ENCODE data around the gene OR2A1.
"Not testable (repeated sequence)": the region's sequence is repeated elsewhere in the genome, so short reads cannot be mapped to it uniquely, and the experiment has no call there.

Gene OR2A1

GRCh38 chr7:144311872-144312469, at the start of gene OR2A1:
Gene OR2A1 (plus strand): TSS chr7:144312419. CDS start chr7:144318125, 5,706 bp downstream.
- not testable (repeated sequence) for DNase-seq

- DNase-seq: not testable (repeated sequence)
Observed at GRCh38 chr7:144264692-144265091, 47.5 kb upstream of the OR2A1 start, which contains the start of gene OR2A7. Gene OR2A7 (minus strand): TSS chr7:144264792. CDS start chr7:144259628, 5,164 bp downstream.

GRCh38 chr7:144269188-144269587, 43.0 kb upstream of the OR2A1 start, which contains the start of gene CTAGE8:
Gene CTAGE8 (minus strand): TSS chr7:144269288. CDS start chr7:144269250, 38 bp downstream.
- not testable (repeated sequence) for DNase-seq

GRCh38 chr7:144275281-144275680, 36.9 kb upstream of the OR2A1 start:
- not testable (repeated sequence) for DNase-seq

GRCh38 chr7:144280010-144280409, 32.2 kb upstream of the OR2A1 start:
- not testable (repeated sequence) for DNase-seq

GRCh38 chr7:144281981-144282380, 30.2 kb upstream of the OR2A1 start:
- DNase-seq: not testable (repeated sequence)

- not testable (repeated sequence) for DNase-seq
Observed at GRCh38 chr7:144282490-144282889, 29.7 kb upstream of the OR2A1 start.

GRCh38 chr7:144283716-144284115, 28.5 kb upstream of the OR2A1 start:
- DNase-seq: not testable (repeated sequence)

- DNase-seq: not testable (repeated sequence)
Observed at GRCh38 chr7:144287171-144287784, 24.9 kb upstream of the OR2A1 start.

GRCh38 chr7:144291607-144292006, 20.6 kb upstream of the OR2A1 start:
- not testable (repeated sequence) for DNase-seq

- not testable (repeated sequence) for DNase-seq
Observed at GRCh38 chr7:144292384-144293161, 19.6 kb upstream of the OR2A1 start.

GRCh38 chr7:144293794-144294499, 18.3 kb upstream of the OR2A1 start:
- DNase-seq: not testable (repeated sequence)

GRCh38 chr7:144302578-144303303, 9.5 kb upstream of the OR2A1 start:
- DNase-seq: not testable (repeated sequence)

- not testable (repeated sequence) for DNase-seq
Observed at GRCh38 chr7:144303607-144304006, 8.6 kb upstream of the OR2A1 start.

- DNase-seq: not testable (repeated sequence)
Observed at GRCh38 chr7:144305156-144305555, 7.1 kb upstream of the OR2A1 start.

GRCh38 chr7:144309702-144310101, 2.5 kb upstream of the OR2A1 start:
- not testable (repeated sequence) for DNase-seq

- DNase-seq: not testable (repeated sequence)
Observed at GRCh38 chr7:144311218-144311617, 1.0 kb upstream of the OR2A1 start.

GRCh38 chr7:144317537-144317936, 5.3 kb downstream of the OR2A1 start:
- DNase-seq: not testable (repeated sequence)

- not testable (repeated sequence) for DNase-seq
Observed at GRCh38 chr7:144319547-144319946, 7.3 kb downstream of the OR2A1 start.

GRCh38 chr7:144321677-144322206, 9.5 kb downstream of the OR2A1 start:
- not testable (repeated sequence) for DNase-seq

GRCh38 chr7:144323359-144323758, 11.1 kb downstream of the OR2A1 start:
- DNase-seq: not testable (repeated sequence)

- not testable (repeated sequence) for DNase-seq
Observed at GRCh38 chr7:144325868-144326267, 13.6 kb downstream of the OR2A1 start.
